Fibroblast of villous mesenchyme (primary cell): Measurements from ENCODE around the gene DDIT4. TPM values are rescaled to one million over a fixed set of nuclear protein-coding genes. Genes with fewer than 3 reads are reported as not detected.
A peak's percentile ranks its signal among the peaks of the same experiment; 100 is the strongest.
"Not testable (repeated sequence)": the region's sequence is repeated elsewhere in the genome, so short reads cannot be mapped to it uniquely, and the experiment has no call there.

ENCODE experiments used
- DNase-seq: peaks from one replicate; pipeline ENCODE4 v3.0.0-alpha.2; 2010; ENCODE audit warnings: low read depth
- H3K4me3 ChIP-seq: 2 replicates; pipeline ENCODE4 v1.5.1; 2011; ENCODE audit warnings: low read depth, mild to moderate bottlenecking, low read length
- CTCF ChIP-seq: IDR thresholded peaks from 2 replicates; pipeline ENCODE4 v1.5.1; 2012; ENCODE audit warnings: low read depth, mild to moderate bottlenecking, low read length; ENCODE audit not compliant: insufficient read depth
- total RNA-seq: library from RNA; depleted of rRNA; stranded (reverse); fragments of >200 nt; gene quantifications from 2 replicates; pipeline ENCODE4 v1.2.3, GENCODE V29; 2012

DDIT4 gene
- total RNA-seq, 1 donor: 88.5 TPM

GRCh38 chr10:72242675-72243074, 31.0 kb upstream of the DDIT4 start:
- DNase-seq: peak; percentile 82
- H3K4me3 ChIP-seq: no peak overlapping the region
- no peak for TF ChIP-seq CTCF

- peak; percentile 98 for DNase-seq
- TF ChIP-seq CTCF: peak; percentile 44
- H3K4me3 ChIP-seq: no peak overlapping the region
Observed at GRCh38 chr10:72243822-72244437, 29.8 kb upstream of the DDIT4 start.

- TF ChIP-seq CTCF: no peak
- DNase-seq: no peak
- H3K4me3 ChIP-seq: no peak overlapping the region
Observed at GRCh38 chr10:72244573-72245038, 29.1 kb upstream of the DDIT4 start.

- no peak for TF ChIP-seq CTCF
- DNase-seq: no peak
- no peak overlapping the region for H3K4me3 ChIP-seq
Observed at GRCh38 chr10:72245949-72246525, 27.7 kb upstream of the DDIT4 start.

GRCh38 chr10:72248468-72249151, 25.1 kb upstream of the DDIT4 start:
- peak overlapping the region; percentile 37 for H3K4me3 ChIP-seq
- peak; percentile 91 for DNase-seq

GRCh38 chr10:72249176-72249862, 24.4 kb upstream of the DDIT4 start:
- H3K4me3 ChIP-seq, DNase-seq: not testable (repeated sequence)

More at GRCh38 chr10:72248468-72249151, 25.1 kb upstream of the DDIT4 start:
- TF ChIP-seq CTCF: no peak

GRCh38 chr10:72250666-72251065, 23.1 kb upstream of the DDIT4 start:
- no peak overlapping the region for H3K4me3 ChIP-seq
- TF ChIP-seq CTCF: no peak
- DNase-seq: peak; percentile 91
